Heart left ventricle (tissue), 16 donors: Measurements from ENCODE around the gene ITGA6. TPM values are rescaled to one million over a fixed set of nuclear protein-coding genes. Genes with fewer than 3 reads are reported as not detected.
"Not testable (repeated sequence)": the region's sequence is repeated elsewhere in the genome, so short reads cannot be mapped to it uniquely, and the experiment has no call there.

Experiments
- ATAC-seq, 4 donors: fragments of 200-7000 bp; cut with Tn5 transposase; one replicate each; pipeline ENCODE4 v1.9.1; 2020 to 2022; ENCODE audit warnings: moderate library complexity in 4 of 4, mild to moderate bottlenecking in 3 of 4, moderate number of reproducible peaks in 1 of 4
- DNase-seq, 5 donors: peaks; one replicate each; pipeline ENCODE4 v3.0.0-alpha.2; 2020
- H3K27ac ChIP-seq, 12 donors: fragments of 200-600 bp; sonication (generic) in 4 of 12; one replicate each; pipeline versions ENCODE4 v1.5.0 to v1.8.0; 2016 to 2022; ENCODE audit warnings: mild to moderate bottlenecking in 2 of 12
- H3K27me3 ChIP-seq, 9 donors: fragments of 200-600 bp; sonication (generic) in 2 of 9; one replicate each; pipeline versions ENCODE4 v1.5.1 to v1.8.0; 2016 to 2022; ENCODE audit warnings: mild to moderate bottlenecking in 3 of 9
- H3K36me3 ChIP-seq, 9 donors: fragments of 200-600 bp; sonication (generic) in 2 of 9; one replicate each; pipeline versions ENCODE4 v1.5.0 to v1.8.0; 2018 to 2022; ENCODE audit warnings: mild to moderate bottlenecking in 2 of 9
- H3K4me1 ChIP-seq, 12 donors: fragments of 200-600 bp; sonication (generic) in 4 of 12; one replicate each; pipeline versions ENCODE4 v1.5.0 to v1.8.0; 2016 to 2022; ENCODE audit warnings: mild to moderate bottlenecking in 3 of 12
- H3K4me3 ChIP-seq, 12 donors: fragments of 200-600 bp; sonication (generic) in 4 of 12; one replicate each; pipeline versions ENCODE4 v1.5.0 to v1.8.0; 2017 to 2022; ENCODE audit warnings: mild to moderate bottlenecking in 9 of 12, moderate library complexity in 4 of 12
- H3K9me3 ChIP-seq, 12 donors: fragments of 200-600 bp; sonication (generic) in 4 of 12; one replicate each; pipeline versions ENCODE4 v1.5.0 to v1.8.0; 2016 to 2022; ENCODE audit warnings: mild to moderate bottlenecking in 1 of 12
- CTCF ChIP-seq, 12 donors: fragments of 200-600 bp; sonication (generic) in 4 of 12; IDR thresholded peaks; one replicate each; pipeline versions ENCODE4 v1.5.0 to v1.8.0; 2018 to 2022; ENCODE audit warnings: antibody characterized with exemption in 12 of 12, mild to moderate bottlenecking in 5 of 12
- POLR2A ChIP-seq, 2 donors: fragments of 450-650 bp; IDR thresholded peaks; one replicate each; pipeline ENCODE4 v1.6.1; 2017; ENCODE audit warnings: antibody characterized with exemption in 2 of 2, mild to moderate bottlenecking in 2 of 2, moderate library complexity in 2 of 2
- WGBS, 4 donors: extraction: QIAGEN DNeasy Blood & Tissue Kit in 2 of 4; methylation state at CpG; one replicate each; pipeline versions ENCODE4 v1.1.5 to v1.1.7; 2013 to 2018; 5-methylcytosine and 5-hydroxymethylcytosine counted together
- intact Hi-C, 10 donors: fragments of 100-400 bp; cut with DNase I; formaldehyde crosslinking; loops; one replicate each; pipeline versions ENCODE4 v1.11.1 to v1.14.2; 2022
- polyA plus RNA-seq, 2 donors: library from polyadenylated mRNA; stranded (reverse); fragments of 200-250 nt; gene quantifications; one replicate each; pipeline ENCODE4 v1.2.3, GENCODE V29; 2013
- total RNA-seq, 9 donors: library from RNA; depleted of rRNA in 2 of 9; stranded (reverse); fragments of >200 nt in 2 of 9; fragmentation: NEBNext Ultra II Directional in 3 of 9; extraction: Animal tissue kit (Norgen Biotek cat#: 25700) in 3 of 9; gene quantifications; one replicate each; pipeline versions ENCODE4 v1.1.0 to v1.2.4, GENCODE V29; 2016 to 2023
- donor health status: ischemic (EF 13 %, LVEDD 7.1; RV severe dilation, severe dysfunction).
- donor health status: healthy with polysubstance abuse.
- donor health status: DM: no; HTN: yes; CAD: no.
- donor health status: DM: no; HTN: no; CAD: no.
- donor health status: ischemic (EF 25% LVEDD 6.9; RV normal size, moderate dysfunction).
- donor health status: ischemic (EF 25% LVEDD 5.7; RV mildly dilated, moderate dysfunction).
- donor health status: healthy.
- donor health status: DM: yes; HTN: yes; CAD: no.
- donor health status: ischemic (EF 35%, LVEDD 5.7; RV mildly dilated, moderate dysfunction).
- donor health status: nonischemic (EF 11% LVEDD 7.7; RV severe dilation, severe dysfunction).
- donor health status: DM: yes; HTN: yes; CAD: no.
- donor health status: PGD.
- donor health status: ischemic (EF 29% LVEDD 5.4; RV normal size, mild dysfunction).
- donor health status: nonischemic (EF 23%, LVEDD 6.1; RV moderate dilation, normal function).

ITGA6 gene
- total and polyA plus RNA-seq, 11 donors: 11.8 to 84.8 (median 50.6) TPM

GRCh38 chr2:172539767-172540166 lies 112.4 kb downstream of the ITGA6 start:
- Histone ChIP-seq H3K9me3 (peaks cover 0 to 9% (median 0%) of the 10 kb centered on the region in 12 donors), H3K27me3 (no peaks in the 10 kb centered on the region), H3K4me3 (no peak overlapping the region), H3K27ac (no peak overlapping the region), H3K4me1 (no peaks in the 10 kb centered on the region), H3K36me3 (no peaks in the 10 kb centered on the region)
- intact Hi-C loops: no loop called here
- ATAC-seq (no peak), DNase-seq (no peak)
- TF ChIP-seq CTCF (IDR thresholded peaks at IDR 0.05) (no peak), POLR2A (IDR thresholded peaks at IDR 0.05) (no peak)
- WGBS, 4 donors: 75 to 94% (median 84%) methylated on average over 4 of the region's 4 CpGs

- intact Hi-C loops: no loop called here
- no peak for ATAC-seq
Observed at GRCh38 chr2:172540421-172540820, 113.0 kb downstream of the ITGA6 start.

DNA sequence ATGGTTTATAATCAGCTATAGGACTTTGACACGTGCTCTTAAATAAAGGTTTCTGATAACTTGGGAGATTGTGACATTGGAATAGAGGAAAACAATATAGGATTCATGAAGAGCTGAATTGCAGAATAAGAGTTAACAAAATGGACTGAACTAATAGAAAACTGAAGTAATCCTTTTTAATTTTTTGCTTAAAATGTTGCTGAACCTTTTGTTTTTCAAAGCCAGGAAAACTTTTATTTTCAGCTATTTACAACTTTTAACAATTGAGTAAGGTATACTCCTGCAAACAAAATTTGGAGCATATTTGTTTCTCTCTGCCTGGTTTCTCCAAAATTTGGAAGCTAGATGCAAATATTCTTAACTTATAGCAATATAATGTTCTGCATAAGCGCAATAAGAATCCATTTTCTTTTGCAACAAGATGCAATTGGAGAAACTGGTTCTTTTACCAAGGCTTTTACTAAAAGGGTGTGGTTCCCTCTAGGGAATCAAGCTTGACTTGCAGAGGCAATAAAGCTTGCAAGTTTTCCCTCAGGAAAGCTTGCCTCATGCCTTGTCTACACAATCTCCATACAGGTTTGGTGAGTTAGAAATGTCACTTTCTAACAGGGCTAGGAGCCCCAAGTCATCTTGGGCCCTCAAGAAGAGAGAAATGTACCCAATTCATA lies 118.2 kb downstream of the ITGA6 start:
- ATAC-seq: no peak
- no peak for DNase-seq
- TF ChIP-seq CTCF (IDR thresholded peaks at IDR 0.05): no peak
- TF ChIP-seq POLR2A (IDR thresholded peaks at IDR 0.05): no peak
- Histone ChIP-seq H3K9me3 (peaks cover 0 to 7% (median 0%) of the 10 kb centered on the region in 12 donors), H3K4me3 (no peak overlapping the region), H3K36me3 (no peaks in the 10 kb centered on the region), H3K4me1 (peaks cover 0 to under 1% (median 0%) of the 10 kb centered on the region in 12 donors), H3K27me3 (no peaks in the 10 kb centered on the region), H3K27ac (no peak overlapping the region)
- WGBS, 4 donors: 64 to 98% (median 96%) methylated on average over 2 of the region's 2 CpGs
- intact Hi-C loops: no loop called here

More at GRCh38 chr2:172540421-172540820, 113.0 kb downstream of the ITGA6 start:
- TF ChIP-seq CTCF (IDR thresholded peaks at IDR 0.05) (no peak), POLR2A (IDR thresholded peaks at IDR 0.05) (no peak)
- no peaks in the 10 kb centered on the region for H3K4me1 ChIP-seq
- H3K27ac ChIP-seq: no peak overlapping the region
- no peak overlapping the region for H3K4me3 ChIP-seq
- H3K27me3 ChIP-seq: no peaks in the 10 kb centered on the region
- no peaks in the 10 kb centered on the region for H3K36me3 ChIP-seq
- DNase-seq: no peak
- H3K9me3 ChIP-seq: peaks cover 0 to 9% (median 0%) of the 10 kb centered on the region in 12 donors

- no peak overlapping the region for H3K27ac ChIP-seq
- H3K36me3 ChIP-seq: no peaks in the 10 kb centered on the region
- WGBS, 4 donors: 89 to 100% (median 98%) methylated on average over 1 of the region's 1 CpG
- H3K27me3 ChIP-seq: no peaks in the 10 kb centered on the region
- TF ChIP-seq CTCF (IDR thresholded peaks at IDR 0.05) (no peak), POLR2A (IDR thresholded peaks at IDR 0.05) (no peak)
- H3K4me3 ChIP-seq: no peak overlapping the region
- DNase-seq (no peak), ATAC-seq (no peak)
- intact Hi-C loops: no loop called here
- peaks cover 0 to 7% (median 0%) of the 10 kb centered on the region in 12 donors for H3K9me3 ChIP-seq
- peaks cover 0 to 7% (median 0%) of the 10 kb centered on the region in 12 donors for H3K4me1 ChIP-seq
Observed at GRCh38 chr2:172549131-172549530, 121.7 kb downstream of the ITGA6 start.

DNA sequence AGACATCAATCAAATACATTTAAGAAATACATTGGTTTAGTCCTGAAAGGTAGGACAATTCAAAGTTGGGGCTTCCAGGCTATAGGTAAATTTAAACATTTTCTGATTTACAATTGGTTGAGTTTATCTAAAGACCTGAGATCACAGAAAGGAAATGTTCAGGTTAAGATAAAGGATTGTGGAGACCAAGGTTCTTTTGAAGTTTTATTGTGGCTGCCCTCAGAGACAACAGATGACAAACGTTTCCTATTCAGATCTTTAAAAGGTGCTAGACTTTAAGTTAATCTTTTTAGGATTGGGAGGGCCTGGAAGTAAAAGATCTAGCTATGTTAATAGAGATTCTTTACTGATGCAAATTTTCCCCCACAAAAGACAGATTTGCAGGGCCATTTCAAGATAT lies 122.4 kb downstream of the ITGA6 start:
- H3K36me3 ChIP-seq, ATAC-seq, H3K27ac ChIP-seq, H3K27me3 ChIP-seq, DNase-seq, H3K4me1 ChIP-seq, H3K9me3 ChIP-seq, intact Hi-C loops, H3K4me3 ChIP-seq: not testable (repeated sequence)
- WGBS, 4 donors: 66 to 75% (median 71%) methylated on average over 1 of the region's 1 CpG
